T-helper 9 cell (primary cell): ENCODE results near the gene BFSP2.
"Not testable (repeated sequence)": the region's sequence is repeated elsewhere in the genome, so short reads cannot be mapped to it uniquely, and the experiment has no call there.

Experiments used
- DNase-seq: peaks from one replicate; pipeline ENCODE4 v3.0.0-alpha.2; 2020

The BFSP2 gene

DNA sequence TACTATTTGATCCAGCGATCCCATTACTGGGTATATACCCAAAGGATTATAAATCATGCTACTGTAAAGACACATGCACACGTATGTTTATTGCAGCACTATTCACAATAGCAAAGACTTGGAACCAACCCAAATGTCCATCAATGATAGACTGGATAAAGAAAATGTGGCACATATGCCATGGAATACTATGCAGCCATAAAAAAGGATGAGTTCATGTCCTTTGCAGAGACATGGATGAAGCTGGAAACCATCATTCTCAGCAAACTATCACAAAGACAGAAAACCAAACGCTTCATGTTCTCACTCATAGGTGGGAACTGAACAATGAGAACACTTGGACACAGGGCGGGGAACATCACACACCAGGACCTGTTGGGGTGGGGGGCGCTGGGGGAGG lies 82.6 kb downstream of the BFSP2 start:
- not testable (repeated sequence) for DNase-seq

DNA sequence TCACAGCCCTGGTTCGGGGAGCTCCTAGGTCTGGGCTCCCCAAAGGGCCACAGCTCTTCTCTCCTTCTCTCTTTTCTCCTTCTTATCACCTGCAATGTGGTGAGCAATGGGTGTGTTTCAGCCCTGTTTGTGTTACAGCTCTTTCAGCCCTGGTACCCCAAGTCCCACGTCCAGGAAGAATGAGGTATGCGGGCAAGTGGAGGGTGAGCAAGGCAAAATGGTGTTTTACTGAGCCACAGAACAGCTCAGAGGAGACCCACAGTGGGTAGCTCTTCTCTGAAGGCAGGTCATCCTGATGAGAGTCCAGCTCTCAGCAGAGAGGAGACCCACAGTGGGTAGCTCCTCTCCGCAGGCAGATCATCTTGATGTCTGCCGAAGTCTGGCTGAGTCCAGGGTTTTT lies 86.8 kb downstream of the BFSP2 start:
- no peak for DNase-seq

DNA sequence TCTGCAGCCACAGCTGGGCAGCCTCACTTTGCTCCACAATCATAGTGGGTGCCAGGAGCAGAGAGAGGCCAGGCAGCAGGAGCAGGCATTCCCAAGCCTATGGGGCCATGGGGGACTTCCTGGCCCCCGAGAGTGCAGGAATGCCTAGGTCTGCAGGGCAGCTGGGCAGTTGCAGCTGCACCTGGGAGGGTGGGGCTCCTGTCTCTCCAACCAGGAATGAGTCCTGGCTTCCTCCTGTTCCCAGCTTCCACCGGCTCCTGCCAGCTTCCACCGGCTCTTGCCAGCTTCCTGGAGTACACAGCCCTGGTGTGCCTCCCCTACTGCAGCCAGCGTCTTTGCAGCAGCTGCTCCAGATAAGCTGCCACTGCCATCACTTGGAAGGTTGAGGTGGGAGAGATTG lies 87.3 kb downstream of the BFSP2 start:
- DNase-seq: no peak

DNA sequence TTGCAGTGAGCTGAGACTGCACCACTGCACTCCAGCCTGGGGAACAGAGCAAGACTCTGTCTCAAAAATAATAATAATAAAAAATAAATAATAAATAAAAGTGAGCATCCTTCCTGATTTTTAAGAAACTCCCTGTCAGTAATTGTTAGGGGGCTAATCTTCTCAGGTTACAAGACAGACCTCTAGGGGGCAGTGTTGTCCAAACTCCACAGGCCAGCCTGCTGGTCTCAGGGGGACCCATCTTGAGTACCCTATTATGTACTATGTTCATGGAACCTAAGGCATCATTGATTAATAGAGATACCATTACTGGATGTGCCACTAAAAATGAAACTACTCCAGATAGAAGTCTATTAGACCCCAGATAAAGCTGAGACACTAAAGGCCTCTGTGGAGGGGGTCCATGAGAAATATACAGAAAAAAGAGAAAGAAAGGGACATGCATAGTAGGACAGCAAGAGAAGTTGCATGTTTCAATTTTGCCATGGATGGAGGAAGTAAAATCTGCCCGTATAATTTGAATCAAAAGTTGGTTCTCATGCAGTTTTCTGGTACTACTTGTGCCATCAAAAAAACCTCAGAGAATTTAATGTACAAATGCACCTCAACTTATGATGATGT lies 88.2 kb downstream of the BFSP2 start:
- peak; percentile 44 for DNase-seq

DNA sequence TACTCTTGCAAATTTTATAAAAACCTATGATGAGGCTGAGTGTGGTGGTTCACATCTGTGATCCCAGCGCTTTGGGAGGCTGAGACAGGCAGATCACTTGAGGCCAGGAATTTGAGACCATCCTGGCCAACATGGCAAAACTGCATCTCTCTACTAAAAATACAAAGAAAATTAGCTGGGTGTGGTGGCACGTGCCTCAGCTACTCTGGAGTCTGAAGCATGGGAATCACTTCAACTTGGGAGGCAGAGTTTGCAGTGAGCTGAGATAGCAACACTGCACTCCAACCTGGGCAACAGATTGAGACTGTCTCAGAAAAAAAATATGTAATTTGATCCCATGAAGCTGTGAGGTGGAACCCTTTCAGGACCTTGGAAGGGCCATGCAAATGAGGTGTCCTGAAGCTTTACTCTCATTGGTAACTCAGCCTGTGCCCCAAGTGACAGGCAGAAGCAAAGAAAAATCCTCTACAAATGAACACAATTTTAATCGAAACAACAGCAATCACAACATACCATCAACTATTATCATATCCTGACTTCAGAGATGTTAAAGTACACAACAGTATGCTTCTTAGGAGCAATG lies 89.0 kb downstream of the BFSP2 start:
- DNase-seq: no peak

GRCh38 chr3:133489466-133490085 lies 89.7 kb downstream of the BFSP2 start:
- no peak for DNase-seq

- DNase-seq: peak; percentile 1
Observed at GRCh38 chr3:133490468-133491351, 90.9 kb downstream of the BFSP2 start.

DNA sequence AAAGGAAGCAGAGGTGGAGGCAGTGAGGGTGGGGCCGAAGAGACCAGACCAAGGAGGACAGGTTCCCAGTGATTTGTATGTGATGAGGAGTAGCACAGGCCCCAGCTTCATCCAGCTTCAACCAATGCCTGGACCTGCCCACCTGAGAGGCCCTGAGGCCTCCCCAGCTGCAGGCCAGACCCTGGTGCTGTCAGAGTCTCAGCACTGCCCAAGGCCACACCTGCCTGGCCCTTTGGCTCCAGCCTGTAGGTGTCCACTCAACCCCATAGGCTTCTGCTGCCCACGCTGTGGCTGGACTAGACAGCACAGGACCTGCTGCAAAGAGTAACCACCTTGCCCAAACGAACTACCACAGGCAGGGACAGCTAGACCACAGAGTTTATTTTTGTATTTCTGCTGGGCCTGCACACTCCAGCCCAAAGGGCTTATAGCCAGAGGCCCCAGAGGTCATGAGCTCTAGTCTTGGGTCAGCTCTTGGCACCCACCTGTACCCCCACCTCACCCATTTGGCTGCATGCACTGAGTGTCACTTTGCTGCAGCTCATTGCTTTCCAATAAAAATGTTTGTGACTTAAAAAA lies 91.7 kb downstream of the BFSP2 start:
- DNase-seq: no peak

- DNase-seq: no peak
Observed at GRCh38 chr3:133492159-133492741, 92.4 kb downstream of the BFSP2 start.

- DNase-seq: no peak
Observed at GRCh38 chr3:133494469-133494868, 94.6 kb downstream of the BFSP2 start.

GRCh38 chr3:133502542-133502941 lies 102.7 kb downstream of the BFSP2 start:
- not testable (repeated sequence) for DNase-seq

DNA sequence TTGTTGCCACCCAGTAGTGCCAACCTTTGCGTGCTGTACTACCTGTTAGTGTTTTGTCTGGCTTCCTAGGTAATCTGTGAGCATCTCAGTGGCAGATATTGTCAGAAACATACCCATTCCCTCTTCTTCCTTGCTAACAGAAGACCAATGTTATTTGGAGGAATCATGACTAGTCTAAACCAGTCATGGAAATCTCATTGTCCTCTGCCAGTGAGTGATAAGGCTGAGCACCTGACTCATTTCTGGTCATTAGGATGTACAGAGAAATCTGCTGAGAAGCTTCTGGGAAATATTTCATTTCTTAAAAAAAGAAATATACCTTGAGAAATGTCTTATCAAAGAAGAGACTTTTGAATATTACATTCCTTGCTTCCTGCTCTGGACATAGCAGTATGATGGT lies 103.6 kb downstream of the BFSP2 start:
- no peak for DNase-seq

- DNase-seq: no peak
Observed at GRCh38 chr3:133504736-133505135, 104.9 kb downstream of the BFSP2 start.

DNA sequence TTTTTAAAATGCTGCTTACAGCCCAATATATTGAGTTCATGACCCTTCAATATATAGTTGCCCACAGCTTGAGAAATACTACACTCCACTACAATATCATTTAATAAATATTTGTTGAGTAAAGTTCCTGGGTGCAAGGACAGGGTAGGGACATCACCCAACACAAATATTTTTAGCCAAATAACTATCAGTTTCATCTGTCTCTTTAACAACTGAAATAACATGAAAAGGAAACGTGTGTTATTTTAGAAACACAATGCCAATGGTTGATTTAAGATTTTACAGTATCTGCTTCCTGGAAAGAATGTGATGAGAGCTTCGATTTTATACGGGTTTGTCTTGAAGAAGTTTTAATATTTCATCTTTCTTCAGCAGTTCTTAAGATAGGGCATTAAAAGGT lies 106.0 kb downstream of the BFSP2 start:
- DNase-seq: no peak

GRCh38 chr3:133506215-133506901 lies 106.5 kb downstream of the BFSP2 start:
- no peak for DNase-seq

DNA sequence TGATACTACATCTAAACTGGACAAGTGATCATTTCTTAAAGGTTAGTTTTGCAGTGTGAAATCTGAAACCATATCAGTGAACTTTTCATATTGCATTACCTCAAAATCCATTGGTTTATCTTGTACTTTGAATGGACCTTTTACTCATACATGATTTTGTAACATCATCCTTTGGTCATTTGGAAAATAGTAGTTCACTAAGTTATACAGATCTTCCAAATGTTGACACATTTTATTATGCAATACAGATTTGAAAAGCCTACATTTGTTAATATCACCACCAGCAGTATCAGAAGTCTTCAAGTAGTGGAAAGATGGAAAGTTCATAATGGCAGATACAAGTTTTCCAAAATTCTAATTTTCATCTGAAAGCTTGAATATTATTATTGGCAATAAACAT lies 109.6 kb downstream of the BFSP2 start:
- DNase-seq: no peak

- DNase-seq: no peak
Observed at GRCh38 chr3:133512416-133513089, 112.7 kb downstream of the BFSP2 start.

- DNase-seq: no peak
Observed at GRCh38 chr3:133514418-133514817, 114.6 kb downstream of the BFSP2 start.

DNA sequence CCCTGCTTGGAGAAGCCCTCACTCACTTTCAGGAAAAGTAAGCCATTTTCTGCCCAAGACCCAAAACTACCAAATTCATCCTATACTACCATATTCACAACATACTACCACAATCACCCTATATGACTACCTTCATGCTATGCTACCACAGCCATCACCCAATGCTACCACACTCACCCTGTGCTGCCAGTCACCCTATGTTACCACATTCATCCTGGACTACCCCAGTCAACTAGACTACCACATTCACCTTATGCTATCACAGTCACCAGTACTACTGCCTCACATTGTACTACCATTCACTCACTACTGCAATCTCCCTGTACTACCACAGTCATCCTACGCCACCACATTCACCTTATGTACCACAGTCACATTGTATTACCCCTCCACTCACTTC lies 115.3 kb downstream of the BFSP2 start:
- no peak for DNase-seq

- no peak for DNase-seq
Observed at GRCh38 chr3:133520286-133520685, 120.4 kb downstream of the BFSP2 start.

GRCh38 chr3:133520938-133521337 lies 121.1 kb downstream of the BFSP2 start:
- not testable (repeated sequence) for DNase-seq

- no peak for DNase-seq
Observed at GRCh38 chr3:133521946-133522345, 122.1 kb downstream of the BFSP2 start.
